ENCODE measurements around the gene ATRNL1.

ATRNL1 gene

GRCh38 chr10:115441907-115442545, 348.9 kb downstream of the ATRNL1 start:
- DNase-seq (ENCODE audit: extremely low spot score), result no peak
- ChIA-PET CTCF (interaction anchor here (0.6 to 1.0 kb wide), 2 partner anchors 10 to 467 kb away, joined by 3 to 4 read pairs; no protein-coding TSS in a partner anchor), POLR2A (no interaction called here)
- TF ChIP-seq BHLHE40 (IDR thresholded peaks at IDR 0.05; ENCODE audit: borderline replicate concordance) (no peak), ARNT (IDR thresholded peaks at IDR 0.05) (no peak), FOXK2 (IDR thresholded peaks at IDR 0.05) (no peak), PKNOX1 (IDR thresholded peaks at IDR 0.05) (no peak), FOXM1 (IDR thresholded peaks at IDR 0.05; ENCODE audit: borderline replicate concordance) (no peak), ZNF384 (IDR thresholded peaks at IDR 0.05) (no peak), SP1 (IDR thresholded peaks at IDR 0.05) (no peak), ELF4 (IDR thresholded peaks at IDR 0.05) (no peak), LEF1 (IDR thresholded peaks at IDR 0.05; ENCODE audit: borderline replicate concordance) (no peak), CTBP1 (IDR thresholded peaks at IDR 0.05; ENCODE audit: borderline replicate concordance) (no peak), HDGF (IDR thresholded peaks at IDR 0.05; ENCODE audit: borderline replicate concordance) (no peak), SUZ12 (IDR thresholded peaks at IDR 0.05) (no peak), TARDBP (IDR thresholded peaks at IDR 0.05) (no peak), L3MBTL2 (conservative IDR thresholded peaks at IDR 0.05) (no peak), NFRKB (IDR thresholded peaks at IDR 0.05) (no peak), FOXA1 (IDR thresholded peaks at IDR 0.05) (no peak)

- TF ChIP-seq PKNOX1 (IDR thresholded peaks at IDR 0.05), result no peak
- no peak for TF ChIP-seq HDGF (IDR thresholded peaks at IDR 0.05; ENCODE audit: borderline replicate concordance)
- no peak for TF ChIP-seq NFRKB (IDR thresholded peaks at IDR 0.05)
- TF ChIP-seq FOXM1 (IDR thresholded peaks at IDR 0.05; ENCODE audit: borderline replicate concordance), result no peak
- TF ChIP-seq FOXA1 (IDR thresholded peaks at IDR 0.05), result no peak
- TF ChIP-seq L3MBTL2 (conservative IDR thresholded peaks at IDR 0.05), result no peak
- no peak for TF ChIP-seq CTBP1 (IDR thresholded peaks at IDR 0.05; ENCODE audit: borderline replicate concordance)
- no peak for TF ChIP-seq SP1 (IDR thresholded peaks at IDR 0.05)
- no peak for TF ChIP-seq SUZ12 (IDR thresholded peaks at IDR 0.05)
- TF ChIP-seq LEF1 (IDR thresholded peaks at IDR 0.05; ENCODE audit: borderline replicate concordance), result no peak
- TF ChIP-seq BHLHE40 (IDR thresholded peaks at IDR 0.05; ENCODE audit: borderline replicate concordance), result no peak
- TF ChIP-seq TARDBP (IDR thresholded peaks at IDR 0.05), result no peak
- no peak for TF ChIP-seq ARNT (IDR thresholded peaks at IDR 0.05)
- no peak for TF ChIP-seq ZNF384 (IDR thresholded peaks at IDR 0.05)
- ChIA-PET POLR2A (no interaction called here), CTCF (no interaction called here)
- DNase-seq (ENCODE audit: extremely low spot score), result no peak
Measured at GRCh38 chr10:115456812-115457211, 363.6 kb downstream of the ATRNL1 start.

GRCh38 chr10:115483294-115483693, 390.1 kb downstream of the ATRNL1 start:
- CTCF ChIA-PET, result no interaction called here
- TF ChIP-seq SUZ12 (IDR thresholded peaks at IDR 0.05) (no peak), L3MBTL2 (conservative IDR thresholded peaks at IDR 0.05) (no peak), TARDBP (IDR thresholded peaks at IDR 0.05) (no peak), FOXK2 (IDR thresholded peaks at IDR 0.05) (no peak), NFRKB (IDR thresholded peaks at IDR 0.05) (no peak), ELF4 (IDR thresholded peaks at IDR 0.05) (no peak), PKNOX1 (IDR thresholded peaks at IDR 0.05) (no peak), CTBP1 (IDR thresholded peaks at IDR 0.05; ENCODE audit: borderline replicate concordance) (no peak), BHLHE40 (IDR thresholded peaks at IDR 0.05; ENCODE audit: borderline replicate concordance) (no peak), FOXM1 (IDR thresholded peaks at IDR 0.05; ENCODE audit: borderline replicate concordance) (no peak), HDGF (IDR thresholded peaks at IDR 0.05; ENCODE audit: borderline replicate concordance) (no peak), FOXA1 (IDR thresholded peaks at IDR 0.05) (no peak), SP1 (IDR thresholded peaks at IDR 0.05) (no peak), ARNT (IDR thresholded peaks at IDR 0.05) (no peak), LEF1 (IDR thresholded peaks at IDR 0.05; ENCODE audit: borderline replicate concordance) (no peak), ZNF384 (IDR thresholded peaks at IDR 0.05) (no peak)
- DNase-seq (ENCODE audit: extremely low spot score), result no peak
- POLR2A ChIA-PET, result no interaction called here

GRCh38 chr10:115491526-115492140, 398.5 kb downstream of the ATRNL1 start:
- POLR2A ChIA-PET, result no interaction called here
- TF ChIP-seq FOXK2 (IDR thresholded peaks at IDR 0.05), result no peak
- TF ChIP-seq BHLHE40 (IDR thresholded peaks at IDR 0.05; ENCODE audit: borderline replicate concordance), result no peak
- TF ChIP-seq FOXM1 (IDR thresholded peaks at IDR 0.05; ENCODE audit: borderline replicate concordance), result no peak
- TF ChIP-seq LEF1 (IDR thresholded peaks at IDR 0.05; ENCODE audit: borderline replicate concordance), result no peak
- no peak for TF ChIP-seq ARNT (IDR thresholded peaks at IDR 0.05)
- no peak for TF ChIP-seq CTBP1 (IDR thresholded peaks at IDR 0.05; ENCODE audit: borderline replicate concordance)
- TF ChIP-seq SP1 (IDR thresholded peaks at IDR 0.05), result no peak
- TF ChIP-seq NFRKB (IDR thresholded peaks at IDR 0.05), result no peak
- no peak for TF ChIP-seq L3MBTL2 (conservative IDR thresholded peaks at IDR 0.05)
- TF ChIP-seq FOXA1 (IDR thresholded peaks at IDR 0.05), result no peak
- TF ChIP-seq HDGF (IDR thresholded peaks at IDR 0.05; ENCODE audit: borderline replicate concordance), result no peak
- TF ChIP-seq ZNF384 (IDR thresholded peaks at IDR 0.05), result no peak
- no peak for TF ChIP-seq SUZ12 (IDR thresholded peaks at IDR 0.05)
- no peak for TF ChIP-seq ELF4 (IDR thresholded peaks at IDR 0.05)
- TF ChIP-seq TARDBP (IDR thresholded peaks at IDR 0.05), result no peak
- TF ChIP-seq PKNOX1 (IDR thresholded peaks at IDR 0.05), result no peak
- no peak for DNase-seq (ENCODE audit: extremely low spot score)

GRCh38 chr10:115503546-115503945, 410.4 kb downstream of the ATRNL1 start:
- POLR2A ChIA-PET, result no interaction called here
- TF ChIP-seq NFRKB (IDR thresholded peaks at IDR 0.05) (no peak), PKNOX1 (IDR thresholded peaks at IDR 0.05) (no peak)
- CTCF ChIA-PET, result no interaction called here
- DNase-seq (ENCODE audit: extremely low spot score), result no peak

More at GRCh38 chr10:115491526-115492140, 398.5 kb downstream of the ATRNL1 start:
- CTCF ChIA-PET, result no interaction called here
